HG03457 (cell line): ENCODE measurements around the gene ENOSF1.

ENCODE experiments used
- ATAC-seq: cut with Tn5 transposase; IDR thresholded peaks from one replicate; pipeline ENCODE4 v1.9.1; 2021; ENCODE audit warnings: moderate number of reproducible peaks; ENCODE audit not compliant: unreplicated experiment

Gene ENOSF1

GRCh38 chr18:644395-645004 lies 67.9 kb downstream of the ENOSF1 start:
- no peak for ATAC-seq

- no peak for ATAC-seq
These were observed 71.2 kb downstream of the ENOSF1 start for GRCh38 chr18:641224-641623.

GRCh38 chr18:635171-635570 lies 77.3 kb downstream of the ENOSF1 start:
- ATAC-seq: no peak

- ATAC-seq: no peak
These were observed 77.8 kb downstream of the ENOSF1 start for GRCh38 chr18:634551-635045.

GRCh38 chr18:631560-631959 lies 80.9 kb downstream of the ENOSF1 start:
- no peak for ATAC-seq

- no peak for ATAC-seq
These were observed 82.9 kb downstream of the ENOSF1 start for GRCh38 chr18:629269-630150.

GRCh38 chr18:627231-627630 lies 85.2 kb downstream of the ENOSF1 start:
- no peak for ATAC-seq

GRCh38 chr18:623761-624620 lies 88.4 kb downstream of the ENOSF1 start:
- ATAC-seq: no peak

- ATAC-seq: no peak
These were observed 90.1 kb downstream of the ENOSF1 start for GRCh38 chr18:622289-622688.

- no peak for ATAC-seq
These were observed 91.0 kb downstream of the ENOSF1 start for GRCh38 chr18:621291-622043.
